Neural crest cell (in vitro differentiated cells): Measurements from ENCODE around the gene PAX5. TPM values are rescaled to one million over a fixed set of nuclear protein-coding genes. Genes with fewer than 3 reads are reported as not detected.

Source experiments
- DNase-seq: peaks from one replicate; pipeline ENCODE4 v3.0.0; 2021; ENCODE audit warnings: low read depth, mixed read lengths, low spot score
- H3K27ac Mint-ChIP-seq: one replicate; pipeline ENCODE4 v1.8.0; 2021; ENCODE audit warnings: mild to moderate bottlenecking, mixed read lengths; ENCODE audit not compliant: unreplicated experiment
- H3K27me3 Mint-ChIP-seq: 2 replicates; pipeline ENCODE4 v1.8.0; 2021; ENCODE audit warnings: low read depth, mild to moderate bottlenecking, mixed read lengths
- H3K36me3 Mint-ChIP-seq: 2 replicates; pipeline ENCODE4 v1.8.0; 2021; ENCODE audit warnings: low read depth, mild to moderate bottlenecking, mixed read lengths
- H3K4me1 Mint-ChIP-seq: 2 replicates; pipeline ENCODE4 v1.8.0; 2021; ENCODE audit warnings: mixed read lengths
- H3K4me3 Mint-ChIP-seq: one replicate; pipeline ENCODE4 v1.8.0; 2021; ENCODE audit warnings: mild to moderate bottlenecking, mixed read lengths
- H3K9me3 Mint-ChIP-seq: 2 replicates; pipeline ENCODE4 v1.8.0; 2021; ENCODE audit warnings: mixed read lengths
- CTCF ChIP-seq: fragments of 200-600 bp; sonication (generic); conservative IDR thresholded peaks from 2 replicates; pipeline ENCODE4 v1.5.0; 2021; ENCODE audit warnings: antibody characterized with exemption, mild to moderate bottlenecking
- total RNA-seq: library from RNA; stranded (reverse); gene quantifications from 2 replicates; pipeline ENCODE4 v1.2.1, GENCODE V29; 2021

PAX5 gene
- total RNA-seq, 1 donor from 2014 or later, result 19.5 TPM

DNA sequence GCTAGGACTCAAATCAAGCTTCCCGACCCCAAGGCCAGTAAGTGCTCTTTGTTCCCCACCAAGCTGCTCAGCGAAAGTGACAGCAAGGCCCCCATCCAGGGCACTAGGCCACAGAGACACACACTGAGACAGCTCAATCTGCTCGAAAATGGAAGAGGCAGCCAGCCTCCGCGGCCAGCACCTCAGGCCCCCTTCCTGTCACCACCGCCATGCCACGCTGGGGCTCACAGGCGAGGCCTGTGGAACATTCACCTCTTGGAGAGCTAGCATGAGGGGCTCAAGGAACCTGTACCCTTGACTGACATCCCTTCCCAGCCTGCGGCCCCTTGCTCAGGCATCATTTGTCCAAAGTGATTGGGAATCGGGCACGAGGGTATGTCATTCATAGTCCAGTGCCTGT, 71.4 kb downstream of the PAX5 start:
- Mint-ChIP-seq H3K27ac (no peak overlapping the region), H3K4me3 (no peak overlapping the region), H3K4me1 (peaks cover 16% of the 10 kb centered on the region), H3K36me3 (no peaks in the 10 kb centered on the region), H3K27me3 (peaks cover under 1% of the 10 kb centered on the region), H3K9me3 (no peaks in the 10 kb centered on the region)
- TF ChIP-seq CTCF, result no peak
- no peak for DNase-seq

GRCh38 chr9:36961561-36962325, 72.3 kb downstream of the PAX5 start:
- Mint-ChIP-seq H3K36me3 (no peaks in the 10 kb centered on the region), H3K4me1 (peaks cover 16% of the 10 kb centered on the region), H3K9me3 (peaks cover 2% of the 10 kb centered on the region), H3K4me3 (no peak overlapping the region), H3K27me3 (peaks cover 10% of the 10 kb centered on the region), H3K27ac (no peak overlapping the region)
- no peak for DNase-seq
- no peak for TF ChIP-seq CTCF

GRCh38 chr9:36961051-36961450, 73.0 kb downstream of the PAX5 start:
- no peak overlapping the region for H3K27ac Mint-ChIP-seq
- DNase-seq, result no peak
- peaks cover 17% of the 10 kb centered on the region for H3K27me3 Mint-ChIP-seq
- no peak overlapping the region for H3K4me3 Mint-ChIP-seq
- no peaks in the 10 kb centered on the region for H3K36me3 Mint-ChIP-seq
- peaks cover 2% of the 10 kb centered on the region for H3K9me3 Mint-ChIP-seq
- TF ChIP-seq CTCF, result no peak
- peaks cover 16% of the 10 kb centered on the region for H3K4me1 Mint-ChIP-seq

DNA sequence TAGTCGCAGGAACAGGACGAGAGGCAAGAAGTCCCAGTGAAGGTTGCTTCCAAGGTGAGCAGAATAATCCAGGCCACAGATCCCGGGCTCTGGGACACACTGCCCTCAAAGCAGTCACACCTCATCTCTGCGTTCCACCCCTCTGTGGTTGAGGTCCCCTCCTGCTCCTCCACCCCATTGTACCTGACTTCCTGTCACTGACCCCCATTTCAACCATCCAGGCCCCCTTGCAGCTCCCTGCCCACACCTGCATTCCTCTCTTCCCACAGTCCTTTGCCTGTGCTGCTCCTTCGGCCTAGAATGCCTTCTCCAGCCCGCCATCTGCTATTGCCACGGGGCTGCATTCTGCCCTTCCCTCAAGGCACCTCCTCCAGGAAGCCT, 73.5 kb downstream of the PAX5 start:
- Mint-ChIP-seq H3K4me3 (no peak overlapping the region), H3K27ac (no peak overlapping the region), H3K36me3 (no peaks in the 10 kb centered on the region), H3K27me3 (peaks cover 18% of the 10 kb centered on the region), H3K9me3 (peaks cover 2% of the 10 kb centered on the region), H3K4me1 (peaks cover 16% of the 10 kb centered on the region)
- no peak for DNase-seq
- TF ChIP-seq CTCF, result no peak

DNA sequence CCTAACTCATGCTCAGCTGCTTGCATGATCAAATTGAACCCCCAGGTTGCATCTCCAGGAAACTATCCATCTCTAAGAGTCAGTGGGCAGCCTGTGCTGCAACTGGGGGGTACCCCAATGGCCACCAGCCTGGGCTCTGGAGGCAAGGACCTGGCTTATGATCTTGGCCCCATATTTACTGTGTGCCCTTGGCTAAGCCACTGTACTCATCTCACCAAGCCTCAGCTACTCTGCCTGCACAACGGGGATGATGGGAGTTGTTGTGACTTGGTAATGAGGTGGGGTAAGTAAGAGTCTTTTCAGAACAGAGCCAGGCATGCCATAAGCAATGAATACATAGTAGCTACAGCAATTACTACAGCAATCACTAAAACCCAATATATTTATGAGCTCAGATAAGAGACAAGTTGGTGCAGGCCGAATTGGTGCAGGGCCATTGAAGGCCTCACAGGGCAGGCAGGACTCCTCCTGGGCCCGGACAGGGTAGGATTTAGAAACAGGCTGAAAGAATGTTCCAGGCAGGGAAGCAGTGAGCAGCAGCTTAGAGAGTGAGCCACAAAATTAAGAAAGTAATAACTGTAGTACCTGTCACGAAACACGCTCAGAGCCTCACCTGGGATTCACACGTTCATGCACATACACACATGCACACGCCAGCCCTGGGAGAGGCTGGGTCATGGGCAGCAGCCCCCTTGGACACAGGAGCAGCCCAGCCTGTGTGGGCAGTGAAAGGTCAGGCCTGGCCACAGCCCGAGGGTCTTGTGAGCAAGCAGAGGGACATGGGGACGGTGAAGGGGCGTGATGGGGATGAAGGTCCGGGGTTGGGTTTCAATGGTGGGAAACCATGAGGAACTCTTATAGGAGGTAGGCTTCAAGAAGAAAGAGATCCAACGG, 74.1 kb downstream of the PAX5 start:
- Mint-ChIP-seq H3K4me3 (no peak overlapping the region), H3K27me3 (peaks cover 18% of the 10 kb centered on the region), H3K36me3 (no peaks in the 10 kb centered on the region), H3K4me1 (peaks cover 16% of the 10 kb centered on the region), H3K27ac (no peak overlapping the region), H3K9me3 (peaks cover 2% of the 10 kb centered on the region)
- no peak for TF ChIP-seq CTCF
- no peak for DNase-seq
